Skeletal muscle satellite cell (primary cell): ENCODE measurements around the gene PCNP.
"Not testable (repeated sequence)": the region's sequence is repeated elsewhere in the genome, so short reads cannot be mapped to it uniquely, and the experiment has no call there.

Source experiments
- H3K27me3 ChIP-seq: 2 replicates; pipeline ENCODE4 v1.7.0; 2013; ENCODE audit warnings: low read length; ENCODE audit not compliant: control insufficient read depth, insufficient read depth
- H3K36me3 ChIP-seq: 2 replicates; pipeline ENCODE4 v1.7.0; 2013; ENCODE audit warnings: mild to moderate bottlenecking, control low read depth, low read length; ENCODE audit not compliant: insufficient read depth
- H3K4me1 ChIP-seq: 2 replicates; pipeline ENCODE4 v1.7.0; 2013; ENCODE audit warnings: low read length; ENCODE audit not compliant: control insufficient read depth, insufficient read depth
- H3K4me2 ChIP-seq: 2 replicates; pipeline ENCODE4 v1.7.0; 2013; ENCODE audit warnings: mild to moderate bottlenecking, low read length
- H3K4me3 ChIP-seq: 2 replicates; pipeline ENCODE4 v1.7.0; 2013; ENCODE audit warnings: low read length
- H3K9ac ChIP-seq: 2 replicates; pipeline ENCODE4 v1.7.0; 2013; ENCODE audit warnings: mild to moderate bottlenecking, low read depth, low read length, moderate library complexity
- H3K9me3 ChIP-seq: replicated peaks from 2 replicates; pipeline ENCODE4 v1.7.0; 2013; ENCODE audit warnings: mild to moderate bottlenecking, control low read depth, low read length

The PCNP gene

GRCh38 chr3:101617478-101617877 lies 43.5 kb downstream of the PCNP start:
- H3K4me2 ChIP-seq, result no peak overlapping the region
- no peak overlapping the region for H3K9ac ChIP-seq

DNA sequence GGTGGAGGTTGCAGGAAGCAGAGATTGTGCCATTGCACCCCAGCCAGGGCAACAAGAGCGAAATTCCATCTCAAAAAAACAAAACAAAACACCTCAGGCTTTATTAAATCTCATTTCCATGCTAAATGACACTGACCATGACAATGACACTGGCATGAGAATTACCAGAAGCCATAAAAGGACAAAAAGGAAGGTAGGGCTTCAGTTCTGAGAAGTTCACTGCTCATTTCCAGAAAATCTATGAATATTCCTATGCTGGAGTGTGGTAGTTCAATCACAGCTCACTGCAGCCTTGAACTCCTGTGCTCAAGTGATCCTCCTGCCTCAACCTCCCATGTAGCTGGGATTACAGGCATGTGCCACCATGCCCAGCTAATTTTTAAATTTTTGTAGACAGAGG lies 44.7 kb downstream of the PCNP start:
- Histone ChIP-seq H3K9me3 (no peaks in the 10 kb centered on the region), H3K4me3 (no peak overlapping the region), H3K4me2 (no peak overlapping the region), H3K4me1 (no peaks in the 10 kb centered on the region), H3K36me3 (no peaks in the 10 kb centered on the region), H3K27me3 (no peaks in the 10 kb centered on the region), H3K9ac (no peak overlapping the region)

More at GRCh38 chr3:101617478-101617877, 43.5 kb downstream of the PCNP start:
- H3K4me3 ChIP-seq, result no peak overlapping the region
- H3K4me1 ChIP-seq, result no peaks in the 10 kb centered on the region
- no peaks in the 10 kb centered on the region for H3K36me3 ChIP-seq
- no peaks in the 10 kb centered on the region for H3K9me3 ChIP-seq
- H3K27me3 ChIP-seq, result no peaks in the 10 kb centered on the region

DNA sequence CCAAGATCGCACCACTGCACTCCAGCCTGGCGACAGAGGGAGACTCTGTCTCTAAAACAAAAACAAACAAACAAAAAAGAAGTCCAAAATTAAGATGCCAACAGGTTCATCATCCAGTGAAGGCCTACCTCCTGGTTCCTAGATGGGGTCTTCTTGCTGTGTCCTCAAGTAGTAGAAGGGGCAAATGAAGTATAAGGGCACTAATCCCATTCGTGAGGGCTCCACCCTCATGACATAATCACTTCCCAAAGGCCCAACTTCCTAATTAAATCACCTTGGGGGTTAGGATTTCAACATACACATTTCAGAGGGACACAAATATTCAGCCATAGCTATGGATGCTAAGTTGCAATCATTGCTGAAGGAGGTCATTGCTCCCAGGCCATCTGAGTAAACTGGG lies 45.8 kb downstream of the PCNP start:
- no peaks in the 10 kb centered on the region for H3K27me3 ChIP-seq
- no peak overlapping the region for H3K4me3 ChIP-seq

GRCh38 chr3:101623656-101624055 lies 49.7 kb downstream of the PCNP start:
- Histone ChIP-seq H3K9me3 (no peaks in the 10 kb centered on the region), H3K4me2 (no peak overlapping the region), H3K4me1 (no peaks in the 10 kb centered on the region), H3K27me3 (no peaks in the 10 kb centered on the region), H3K4me3 (no peak overlapping the region), H3K36me3 (no peaks in the 10 kb centered on the region), H3K9ac (no peak overlapping the region)

More for the DNA sequence above, 45.8 kb downstream of the PCNP start:
- no peaks in the 10 kb centered on the region for H3K36me3 ChIP-seq
- no peak overlapping the region for H3K4me2 ChIP-seq
- H3K9me3 ChIP-seq, result no peaks in the 10 kb centered on the region
- H3K4me1 ChIP-seq, result no peaks in the 10 kb centered on the region
- H3K9ac ChIP-seq, result no peak overlapping the region

DNA sequence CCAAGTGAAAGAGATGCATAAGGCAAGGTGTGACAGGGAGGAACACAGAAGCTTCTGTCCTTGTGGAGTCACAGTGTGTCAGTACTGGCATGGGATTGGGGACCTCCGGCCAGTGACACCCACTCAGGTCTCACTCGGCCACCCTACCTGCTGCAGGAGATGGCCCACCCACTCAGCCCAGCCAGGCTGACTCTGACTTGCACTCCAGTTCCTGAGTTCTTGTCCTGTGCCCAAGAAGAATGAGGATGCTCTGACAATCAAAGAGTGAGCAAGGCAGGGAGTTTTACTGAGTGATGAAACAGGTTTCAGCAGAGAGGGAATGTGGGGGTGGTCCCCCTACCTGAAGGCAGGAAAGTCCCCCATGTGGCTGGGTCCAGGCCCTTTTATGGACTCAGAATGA lies 50.9 kb downstream of the PCNP start:
- Histone ChIP-seq H3K4me1 (no peaks in the 10 kb centered on the region), H3K27me3 (no peaks in the 10 kb centered on the region), H3K4me3 (no peak overlapping the region), H3K9ac (no peak overlapping the region), H3K9me3 (no peaks in the 10 kb centered on the region), H3K4me2 (no peak overlapping the region), H3K36me3 (no peaks in the 10 kb centered on the region)

- Histone ChIP-seq H3K4me3 (no peak overlapping the region), H3K4me1 (no peaks in the 10 kb centered on the region), H3K9ac (no peak overlapping the region), H3K36me3 (no peaks in the 10 kb centered on the region), H3K4me2 (no peak overlapping the region), H3K27me3 (no peaks in the 10 kb centered on the region), H3K9me3 (no peaks in the 10 kb centered on the region)
These were observed 51.9 kb downstream of the PCNP start for GRCh38 chr3:101625879-101626278.

DNA sequence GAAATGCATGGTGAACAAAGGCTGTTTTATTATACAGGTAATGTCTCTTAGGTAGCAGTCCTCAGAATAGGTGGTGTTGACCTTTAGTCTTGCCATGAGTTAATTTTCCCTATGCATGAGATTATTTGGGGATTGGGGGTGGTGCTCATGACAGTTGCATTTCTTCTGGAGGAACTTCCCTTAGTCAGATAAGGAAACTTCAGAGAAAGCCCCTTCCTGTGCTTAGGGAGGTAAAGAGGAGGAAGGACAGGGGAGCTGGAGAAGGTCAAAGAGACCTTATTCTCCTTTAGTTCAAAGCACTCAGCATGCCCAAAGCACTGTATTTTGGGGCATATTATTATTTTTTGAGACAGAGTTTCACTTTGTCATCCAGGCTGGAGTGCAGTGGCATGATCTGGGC lies 55.2 kb downstream of the PCNP start:
- Histone ChIP-seq H3K36me3 (no peaks in the 10 kb centered on the region), H3K9me3 (no peaks in the 10 kb centered on the region), H3K27me3 (peaks cover 3% of the 10 kb centered on the region), H3K4me2 (no peak overlapping the region), H3K9ac (no peak overlapping the region), H3K4me1 (no peaks in the 10 kb centered on the region), H3K4me3 (no peak overlapping the region)

DNA sequence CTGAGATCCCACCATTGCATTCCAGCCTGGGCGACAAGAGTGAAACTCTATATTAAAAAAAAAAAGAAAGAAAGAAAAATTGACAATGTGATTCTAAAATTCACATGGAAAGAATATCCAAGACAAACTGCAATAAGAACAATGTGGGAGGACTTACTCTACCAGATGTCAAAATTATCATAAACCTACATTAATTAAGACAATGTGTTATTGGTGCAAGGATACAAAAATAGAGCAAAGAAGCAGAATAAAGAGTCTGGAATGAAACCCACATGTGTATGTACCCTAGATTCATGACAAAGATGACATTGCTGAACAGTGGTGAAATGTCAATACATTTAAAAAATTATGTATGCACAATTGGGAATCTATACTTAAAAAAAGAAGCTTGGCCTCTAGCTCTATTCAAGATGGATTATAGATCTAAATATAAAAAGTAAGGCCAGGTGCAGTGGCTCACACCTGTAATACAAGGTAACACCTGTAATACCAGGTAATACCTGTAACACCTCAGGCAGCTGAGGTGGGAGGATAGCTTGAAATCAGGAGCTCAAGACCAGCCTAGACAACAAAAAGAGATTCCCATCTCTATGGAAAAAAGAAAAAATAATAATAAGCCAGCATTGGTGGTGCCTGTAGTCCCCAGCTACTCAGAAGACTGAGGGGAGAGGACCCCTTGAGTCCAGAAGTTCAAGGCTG lies 57.3 kb downstream of the PCNP start:
- Histone ChIP-seq H3K4me3 (no peak overlapping the region), H3K4me2 (no peak overlapping the region), H3K9me3 (no peaks in the 10 kb centered on the region), H3K4me1 (no peaks in the 10 kb centered on the region), H3K9ac (no peak overlapping the region), H3K36me3 (no peaks in the 10 kb centered on the region), H3K27me3 (peaks cover 3% of the 10 kb centered on the region)

- H3K9me3 ChIP-seq, H3K36me3 ChIP-seq, H3K4me3 ChIP-seq, H3K27me3 ChIP-seq, H3K9ac ChIP-seq, H3K4me1 ChIP-seq, H3K4me2 ChIP-seq: not testable (repeated sequence)
These were observed 58.0 kb downstream of the PCNP start for GRCh38 chr3:101631959-101632358.

DNA sequence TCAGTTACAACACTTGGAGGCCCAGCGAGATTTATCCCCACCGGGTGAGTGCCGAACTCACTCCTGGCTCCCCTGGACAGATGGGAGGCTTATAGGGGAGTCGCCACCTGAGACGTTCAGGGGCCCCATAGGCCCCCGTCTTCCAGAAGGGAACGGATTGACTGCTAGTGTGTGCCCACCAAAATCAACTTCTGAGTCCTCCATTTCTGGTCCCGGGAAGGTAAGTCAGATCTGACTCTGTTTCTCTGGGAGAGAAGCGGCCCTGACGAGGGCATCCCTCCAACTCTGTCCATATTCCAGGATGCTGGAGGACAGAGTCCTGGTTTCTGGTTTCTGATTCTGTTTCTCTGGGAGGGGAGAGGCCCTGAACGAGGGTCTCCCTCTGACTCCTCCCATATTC lies 58.6 kb downstream of the PCNP start:
- Histone ChIP-seq H3K36me3 (no peaks in the 10 kb centered on the region), H3K4me2 (no peak overlapping the region), H3K4me1 (no peaks in the 10 kb centered on the region), H3K9ac (no peak overlapping the region), H3K27me3 (peaks cover 3% of the 10 kb centered on the region), H3K9me3 (no peaks in the 10 kb centered on the region), H3K4me3 (no peak overlapping the region)

DNA sequence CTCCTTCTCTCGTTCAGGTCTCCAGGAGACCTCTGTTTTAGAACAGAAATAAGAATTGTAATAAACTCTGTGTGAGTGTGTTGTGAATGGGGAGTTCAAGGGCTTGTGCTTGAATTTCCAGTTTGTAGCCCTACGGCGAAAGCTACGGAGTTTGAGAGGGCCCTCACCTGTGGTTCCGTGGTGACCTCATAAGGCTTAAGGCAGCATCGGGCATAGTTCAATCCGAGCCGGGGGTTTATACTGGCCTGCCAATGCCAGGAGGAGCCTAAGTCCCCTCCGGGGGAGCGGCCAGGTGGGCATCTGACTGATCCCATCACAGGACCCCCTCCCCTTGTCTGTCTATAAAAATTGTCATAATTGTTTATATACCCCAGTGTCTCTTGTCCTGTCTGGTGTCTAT lies 59.2 kb downstream of the PCNP start:
- Histone ChIP-seq H3K27me3 (peaks cover 3% of the 10 kb centered on the region), H3K9ac (no peak overlapping the region)

DNA sequence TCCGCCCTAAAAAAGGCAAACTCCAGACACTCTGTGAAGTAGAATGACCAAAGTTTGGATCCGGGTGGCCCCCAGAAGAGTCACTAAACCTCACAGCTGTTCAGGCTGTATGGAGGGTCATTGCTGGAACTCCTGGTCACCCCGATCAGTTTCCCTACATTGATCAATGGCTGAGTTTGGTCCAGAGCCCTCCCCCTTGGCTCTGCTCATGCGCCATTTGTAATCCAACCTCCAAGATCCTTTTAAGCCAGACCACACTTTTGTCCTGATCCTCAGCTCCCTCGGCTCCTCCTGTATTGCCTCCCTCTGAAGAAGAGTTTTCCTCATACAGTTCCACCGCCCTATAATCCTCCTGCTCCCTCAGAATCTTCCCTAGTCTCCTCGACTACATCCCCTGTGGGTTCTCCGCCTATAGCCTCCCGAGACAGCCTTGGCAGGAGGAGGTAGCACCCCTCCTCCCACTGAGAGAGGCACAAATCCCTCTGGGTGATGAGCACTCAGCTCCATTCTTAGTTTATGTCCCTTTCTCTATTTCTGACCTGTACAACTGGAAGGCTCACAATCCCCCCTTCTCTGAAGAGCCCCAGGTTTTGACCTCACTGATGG lies 60.7 kb downstream of the PCNP start:
- no peaks in the 10 kb centered on the region for H3K4me1 ChIP-seq
- H3K36me3 ChIP-seq, result no peaks in the 10 kb centered on the region
- H3K9me3 ChIP-seq, result no peaks in the 10 kb centered on the region

More for the DNA sequence above, 59.2 kb downstream of the PCNP start:
- Histone ChIP-seq H3K4me2 (no peak overlapping the region), H3K4me1 (no peaks in the 10 kb centered on the region), H3K9me3 (no peaks in the 10 kb centered on the region), H3K4me3 (no peak overlapping the region), H3K36me3 (no peaks in the 10 kb centered on the region)

More for the DNA sequence above, 60.7 kb downstream of the PCNP start:
- Histone ChIP-seq H3K9ac (no peak overlapping the region), H3K4me3 (no peak overlapping the region), H3K4me2 (no peak overlapping the region), H3K27me3 (peaks cover 3% of the 10 kb centered on the region)
